Left renal cortex interstitium (tissue), 4 donors: ENCODE data around the gene JPH4. TPM values are rescaled to one million over a fixed set of nuclear protein-coding genes. Genes with fewer than 3 reads are reported as not detected.

ENCODE experiments used
- DNase-seq, 4 donors: peaks; one replicate each; pipeline ENCODE4 v3.0.0-alpha.2; 2013; ENCODE audit warnings: low read depth in 4 of 4, low spot score in 2 of 4, missing footprints in 1 of 4
- polyA plus RNA-seq, 4 donors: library from polyadenylated mRNA; unstranded; fragments of 120-200 nt; gene quantifications; one replicate each; pipeline ENCODE4 v1.2.1, GENCODE V29; 2013; ENCODE audit not compliant: insufficient read length in 4 of 4

JPH4 gene
- polyA plus RNA-seq, 4 donors = 10.5 to 14.7 (median 10.9) TPM

GRCh38 chr14:23582906-23583760, 4.5 kb upstream of the JPH4 start:
- DNase-seq = no peak

- no peak for DNase-seq
These were observed 2.3 kb upstream of the JPH4 start for GRCh38 chr14:23580948-23581281.

DNA sequence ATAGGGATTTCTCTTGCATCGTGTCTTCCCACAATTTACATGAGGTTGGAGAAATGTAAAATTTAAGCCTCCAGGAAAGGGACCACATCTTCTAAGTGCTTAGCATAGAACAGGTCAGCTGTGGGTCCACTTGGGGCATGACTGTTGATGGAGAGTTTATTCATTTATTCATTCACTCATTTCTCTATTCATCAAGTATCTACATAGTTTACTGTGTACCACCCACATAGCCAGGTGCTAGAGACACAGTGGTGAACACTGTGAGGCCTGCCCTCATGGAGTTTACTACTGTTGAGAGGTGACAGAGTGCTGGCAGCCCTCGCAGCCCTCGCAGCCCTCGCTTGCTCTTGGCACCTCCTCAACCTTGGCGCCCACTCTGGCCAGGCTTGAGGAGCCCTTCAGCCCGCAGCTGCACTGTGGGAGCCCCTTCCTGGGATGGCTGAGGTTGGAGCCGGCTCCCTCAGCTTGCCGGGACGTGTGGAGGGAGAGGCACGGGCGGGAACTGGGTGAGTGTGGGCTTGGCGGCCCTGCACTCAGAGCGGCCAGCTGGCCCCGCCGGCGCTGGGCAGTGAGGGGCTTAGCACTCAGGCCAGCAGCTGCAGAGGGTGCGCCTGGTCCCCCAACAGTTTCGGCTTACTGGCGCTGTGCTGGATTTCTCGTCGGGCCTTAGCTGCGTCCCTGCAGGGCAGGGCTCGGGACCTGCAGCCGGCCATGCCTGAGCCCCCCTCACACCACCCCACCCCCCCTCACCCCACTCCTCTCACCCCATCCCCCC, 1.7 kb upstream of the JPH4 start:
- DNase-seq = no peak

DNA sequence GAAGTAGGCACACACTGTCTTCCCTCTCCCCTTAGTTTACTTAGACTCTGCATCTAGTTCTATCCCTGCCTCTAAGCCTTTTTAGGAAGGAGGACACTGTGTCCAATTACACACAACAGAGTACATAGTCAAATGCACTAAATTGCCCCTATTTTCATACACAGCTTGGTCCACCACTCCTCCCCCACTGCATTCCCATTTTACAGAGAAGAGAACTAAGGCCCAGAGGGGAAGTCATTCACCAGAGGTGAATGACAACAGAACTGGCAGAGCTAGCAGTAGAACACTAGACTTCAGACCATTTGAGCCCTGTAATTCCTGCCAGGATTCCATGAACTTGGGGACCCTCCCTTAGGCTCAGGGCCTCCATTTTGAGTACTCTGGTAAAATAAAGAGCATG, 1.1 kb upstream of the JPH4 start:
- DNase-seq = no peak

GRCh38 chr14:23579311-23579630, 681 bp upstream of the JPH4 start:
- no peak for DNase-seq

DNA sequence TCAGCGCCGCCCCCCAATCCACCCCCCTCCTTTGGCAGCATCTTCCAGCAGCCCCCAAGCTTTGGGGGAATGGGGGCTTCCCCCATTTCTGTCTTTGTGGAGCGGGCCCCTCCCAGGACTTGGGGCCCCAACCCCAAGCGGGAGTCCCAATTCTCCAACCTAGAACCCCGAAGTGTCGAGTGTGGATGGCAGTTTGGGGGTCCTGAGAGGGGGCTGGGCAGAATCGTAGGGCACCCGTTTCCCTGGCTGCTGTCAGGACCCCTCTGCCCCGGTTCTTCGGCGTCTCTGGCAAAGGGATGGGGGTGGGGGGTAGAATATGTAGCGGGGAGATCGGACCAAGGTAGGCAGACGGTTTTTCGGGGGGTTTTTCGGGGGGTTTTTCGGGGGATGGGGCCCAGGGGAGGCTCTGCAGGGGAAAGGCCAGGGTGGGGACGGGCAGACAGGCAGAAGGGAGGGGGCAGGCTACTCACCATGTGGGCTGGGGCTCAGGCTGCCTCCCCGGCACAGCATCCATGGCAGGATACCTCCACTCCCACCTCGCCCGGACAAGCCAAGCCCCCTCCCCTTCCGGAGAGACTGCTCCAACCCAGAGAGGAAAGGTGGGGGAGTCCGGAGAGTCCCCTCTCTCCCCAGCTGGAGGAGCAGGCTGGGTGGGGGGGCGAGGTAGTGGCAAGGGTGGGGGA, 739 bp downstream of the JPH4 start:
- DNase-seq = no peak

DNA sequence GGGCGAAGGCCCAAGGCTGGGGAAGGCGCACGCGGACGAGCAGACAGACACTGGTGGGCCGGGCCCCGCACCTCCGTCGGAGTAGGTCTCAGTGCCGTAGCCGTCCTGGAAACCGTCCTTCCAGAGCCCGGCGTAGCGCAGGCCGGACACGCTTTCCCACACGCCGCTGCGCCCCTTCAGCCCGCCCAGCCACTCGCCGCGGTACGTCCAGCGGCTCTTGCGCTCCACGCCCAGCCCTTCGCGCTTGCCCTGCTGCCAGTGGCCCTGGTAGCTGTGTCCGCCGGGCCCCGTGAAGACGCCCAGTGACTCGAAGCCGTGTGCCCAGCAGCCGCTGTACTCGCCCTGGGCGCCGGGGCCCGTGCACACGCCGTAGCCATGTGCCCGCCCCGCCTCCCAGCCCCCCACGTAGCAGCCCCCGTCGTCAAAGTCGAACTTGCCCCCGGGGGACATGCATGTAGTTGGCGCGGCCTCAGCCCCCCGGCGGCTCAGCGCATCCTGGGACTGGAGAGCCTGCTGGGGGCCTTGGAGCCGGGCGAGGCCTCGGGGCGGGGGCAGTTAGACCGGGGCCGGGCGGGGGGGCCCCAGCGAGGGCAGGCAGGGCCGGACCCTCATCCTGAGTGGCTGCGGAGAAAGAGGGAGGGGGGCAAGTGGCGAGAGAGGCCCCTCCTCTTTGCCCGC, 1.4 kb downstream of the JPH4 start:
- no peak for DNase-seq

DNA sequence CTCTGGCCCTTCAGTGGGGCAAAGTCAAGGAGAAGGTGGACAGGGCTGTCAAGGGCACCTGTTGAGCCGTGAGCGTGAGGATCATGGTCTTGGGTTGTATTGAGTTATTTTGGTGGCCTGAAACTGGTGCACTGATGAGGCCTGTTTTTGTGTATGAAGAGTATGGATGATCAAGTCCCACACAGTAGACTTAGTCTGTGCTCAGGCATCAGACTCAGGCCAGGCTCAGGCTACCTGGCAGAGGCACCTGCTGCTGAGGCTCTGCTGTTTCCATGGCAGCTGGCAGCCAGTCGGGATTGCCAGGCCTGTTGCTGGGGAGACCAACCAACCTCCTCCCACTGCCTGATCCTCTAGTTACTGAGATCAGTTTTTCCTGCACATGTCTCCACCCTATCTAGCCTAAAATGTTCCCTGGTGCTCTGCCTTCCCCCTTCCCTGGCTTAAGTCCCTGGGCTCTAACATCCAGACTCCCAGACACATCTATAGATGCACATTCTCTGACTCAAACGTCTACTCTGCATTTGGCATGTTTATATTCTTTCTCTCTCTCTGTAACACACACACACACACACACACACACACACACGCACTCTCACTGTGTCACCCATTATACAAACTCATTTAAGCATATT, 5.1 kb downstream of the JPH4 start:
- DNase-seq = no peak

- no peak for DNase-seq
These were observed 5.8 kb downstream of the JPH4 start for GRCh38 chr14:23572836-23573235.

- DNase-seq = no peak
These were observed 6.1 kb downstream of the JPH4 start for GRCh38 chr14:23572524-23572828.

- no peak for DNase-seq
These were observed 6.7 kb downstream of the JPH4 start for GRCh38 chr14:23571701-23572523.

GRCh38 chr14:23570806-23571483, 7.6 kb downstream of the JPH4 start:
- DNase-seq = no peak

GRCh38 chr14:23569443-23570151, 9.0 kb downstream of the JPH4 start:
- no peak for DNase-seq

- DNase-seq = no peak
These were observed 9.8 kb downstream of the JPH4 start for GRCh38 chr14:23568600-23569331.

- no peak for DNase-seq
These were observed 10.5 kb downstream of the JPH4 start for GRCh38 chr14:23568021-23568599.

- no peak for DNase-seq
These were observed 11.2 kb downstream of the JPH4 start, which contains the start of gene AP1G2 for GRCh38 chr14:23567186-23568020. TSS of gene AP1G2 (minus strand) at chr14:23567791. CDS start at chr14:23567314, 477 bp downstream.

DNA sequence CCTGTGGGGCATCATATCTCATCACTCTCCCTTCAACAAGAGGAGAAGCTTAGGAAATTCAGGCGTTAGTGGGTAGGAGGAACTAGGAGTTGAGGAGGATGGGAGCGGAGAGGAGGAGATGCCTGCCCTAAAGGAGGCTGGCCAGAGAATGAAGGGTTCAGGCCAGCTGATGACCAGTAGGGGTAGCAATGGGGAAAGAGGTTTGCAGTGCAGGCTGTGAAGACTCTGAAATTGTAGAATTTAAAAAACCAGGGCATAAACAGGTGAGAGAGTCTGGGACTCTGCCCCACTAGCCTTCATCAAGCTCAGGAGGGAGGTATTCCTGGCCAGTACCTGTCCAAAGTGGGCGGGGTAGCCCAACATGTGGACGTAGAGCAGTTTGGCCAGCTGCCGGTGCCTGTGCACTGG, 11.8 kb downstream of the JPH4 start:
- no peak for DNase-seq
